Lower leg skin (tissue), 4 donors: ENCODE data around the gene HNRNPA0. TPM values are rescaled to one million over a fixed set of nuclear protein-coding genes. Genes with fewer than 3 reads are reported as not detected.

Experiments
- DNase-seq, 2 donors: peaks; one replicate each; pipeline ENCODE4 v3.0.0-alpha.2; 2019; ENCODE audit warnings: low spot score in 2 of 2
- H3K4me3 ChIP-seq: fragments of 200-600 bp; sonication (generic); 2 replicates; pipeline ENCODE4 v1.5.1; 2017; ENCODE audit warnings: mild to moderate bottlenecking, low read depth; ENCODE audit not compliant: poor library complexity, severe bottlenecking
- POLR2A ChIP-seq, 2 donors: fragments of 450-650 bp; IDR thresholded peaks; one replicate each; pipeline ENCODE4 v1.6.1; 2016 to 2017; ENCODE audit warnings: antibody characterized with exemption in 2 of 2, mild to moderate bottlenecking in 1 of 2, moderate library complexity in 1 of 2
- WGBS, 2 donors: methylation state at CpG; one replicate each; pipeline ENCODE4 v1.1.5; 2018; 5-methylcytosine and 5-hydroxymethylcytosine counted together
- intact Hi-C: fragments of 100-400 bp; cut with DNase I; formaldehyde crosslinking; loops from one replicate; pipeline ENCODE4 v1.15.0; 2023; ENCODE audit warnings: low total_unique reads
- total RNA-seq, 4 donors: library from RNA; depleted of rRNA; stranded (reverse); fragments of >200 nt; gene quantifications; one replicate each; pipeline ENCODE4 v1.1.0, GENCODE V29; 2016
- TF ChIP-seq, protein P1 (sequence below), 3 donors: fragments of 450-650 bp; IDR thresholded peaks; one replicate each; pipeline ENCODE4 v1.5.1; 2016; ENCODE audit warnings: antibody characterized with exemption in 3 of 3, mild to moderate bottlenecking in 3 of 3, moderate library complexity in 2 of 3

Gene HNRNPA0
- total RNA-seq, 4 donors from 2014 or later, result 6.9 to 11.5 (median 9.3) TPM

DNA sequence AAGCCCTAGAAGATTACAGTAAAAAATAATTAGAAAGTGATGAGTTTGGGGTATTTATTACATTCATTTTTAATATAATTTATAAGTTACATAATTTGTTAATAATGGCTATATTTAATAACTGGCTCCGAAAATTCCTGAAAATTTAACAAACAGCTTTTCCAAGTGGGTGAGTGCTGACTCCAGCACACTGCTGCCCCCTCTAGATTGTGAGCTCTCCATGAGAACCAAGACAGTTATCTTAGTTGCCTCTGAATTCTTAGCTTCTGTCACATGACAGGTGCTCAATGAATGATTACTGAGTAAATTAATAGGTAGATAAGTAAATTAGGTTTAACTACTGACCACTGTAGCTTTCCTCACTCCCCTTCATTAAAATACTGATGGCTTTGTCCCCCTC lies 26.1 kb downstream of the HNRNPA0 start:
- 93 to 95% methylated on average over 1 of the region's 1 CpG for WGBS, 2 donors
- TF ChIP-seq, protein P1, sequence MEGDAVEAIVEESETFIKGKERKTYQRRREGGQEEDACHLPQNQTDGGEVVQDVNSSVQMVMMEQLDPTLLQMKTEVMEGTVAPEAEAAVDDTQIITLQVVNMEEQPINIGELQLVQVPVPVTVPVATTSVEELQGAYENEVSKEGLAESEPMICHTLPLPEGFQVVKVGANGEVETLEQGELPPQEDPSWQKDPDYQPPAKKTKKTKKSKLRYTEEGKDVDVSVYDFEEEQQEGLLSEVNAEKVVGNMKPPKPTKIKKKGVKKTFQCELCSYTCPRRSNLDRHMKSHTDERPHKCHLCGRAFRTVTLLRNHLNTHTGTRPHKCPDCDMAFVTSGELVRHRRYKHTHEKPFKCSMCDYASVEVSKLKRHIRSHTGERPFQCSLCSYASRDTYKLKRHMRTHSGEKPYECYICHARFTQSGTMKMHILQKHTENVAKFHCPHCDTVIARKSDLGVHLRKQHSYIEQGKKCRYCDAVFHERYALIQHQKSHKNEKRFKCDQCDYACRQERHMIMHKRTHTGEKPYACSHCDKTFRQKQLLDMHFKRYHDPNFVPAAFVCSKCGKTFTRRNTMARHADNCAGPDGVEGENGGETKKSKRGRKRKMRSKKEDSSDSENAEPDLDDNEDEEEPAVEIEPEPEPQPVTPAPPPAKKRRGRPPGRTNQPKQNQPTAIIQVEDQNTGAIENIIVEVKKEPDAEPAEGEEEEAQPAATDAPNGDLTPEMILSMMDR (IDR thresholded peaks at IDR 0.05), result no peak
- TF ChIP-seq POLR2A (IDR thresholded peaks at IDR 0.05), result no peak

DNA sequence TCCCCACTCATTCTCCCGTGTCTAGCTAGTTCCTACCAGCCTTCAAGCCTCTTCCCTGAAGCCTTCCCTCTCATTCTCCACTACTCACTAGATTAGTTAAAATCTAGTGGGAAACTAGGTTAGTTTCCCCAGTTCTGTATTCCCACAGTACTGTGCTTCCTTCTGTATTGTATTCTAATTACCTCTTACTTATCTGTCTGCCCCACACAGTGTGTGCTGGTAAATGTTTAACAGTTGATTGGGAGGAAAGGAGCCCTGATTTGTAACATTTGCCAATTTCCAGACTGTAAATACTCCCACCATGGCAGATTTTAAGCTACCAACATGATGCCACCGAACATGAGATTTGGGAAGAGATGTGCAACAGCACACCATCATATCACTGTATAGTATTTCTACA lies 26.5 kb downstream of the HNRNPA0 start:
- no peak for DNase-seq
- intact Hi-C loops, result no loop called here
- H3K4me3 ChIP-seq, result no peak overlapping the region
- 90 to 92% methylated on average over 2 of the region's 2 CpGs for WGBS, 2 donors
- TF ChIP-seq, protein P1 (IDR thresholded peaks at IDR 0.05), result no peak
- TF ChIP-seq POLR2A (IDR thresholded peaks at IDR 0.05), result no peak

More for the DNA sequence above, 26.1 kb downstream of the HNRNPA0 start:
- intact Hi-C loops, result no loop called here
- no peak for DNase-seq
- no peak overlapping the region for H3K4me3 ChIP-seq

DNA sequence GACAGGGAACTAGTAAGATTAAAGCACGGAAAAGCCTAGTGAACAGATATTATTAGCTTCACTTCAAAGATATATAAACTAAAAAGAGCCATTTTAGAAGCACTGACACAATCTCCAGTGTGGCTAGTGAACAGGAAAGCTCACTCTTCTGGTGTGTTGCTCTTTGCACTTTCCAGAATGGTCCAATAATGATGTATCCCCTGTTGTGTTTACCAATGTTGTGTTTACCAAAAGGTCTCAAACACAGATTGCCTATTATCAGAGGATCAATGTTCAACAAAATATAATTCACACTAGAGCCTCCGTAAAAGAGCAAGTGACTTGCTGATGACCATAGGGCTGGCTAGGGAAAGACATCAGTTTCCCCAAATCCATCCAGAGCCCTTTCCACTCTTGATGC lies 29.9 kb downstream of the HNRNPA0 start:
- intact Hi-C loops, result no loop called here
- no peak overlapping the region for H3K4me3 ChIP-seq
- TF ChIP-seq, protein P1 (IDR thresholded peaks at IDR 0.05), result no peak
- no peak for TF ChIP-seq POLR2A (IDR thresholded peaks at IDR 0.05)
- no peak for DNase-seq
- 91 to 92% methylated on average over 2 of the region's 2 CpGs for WGBS, 2 donors

DNA sequence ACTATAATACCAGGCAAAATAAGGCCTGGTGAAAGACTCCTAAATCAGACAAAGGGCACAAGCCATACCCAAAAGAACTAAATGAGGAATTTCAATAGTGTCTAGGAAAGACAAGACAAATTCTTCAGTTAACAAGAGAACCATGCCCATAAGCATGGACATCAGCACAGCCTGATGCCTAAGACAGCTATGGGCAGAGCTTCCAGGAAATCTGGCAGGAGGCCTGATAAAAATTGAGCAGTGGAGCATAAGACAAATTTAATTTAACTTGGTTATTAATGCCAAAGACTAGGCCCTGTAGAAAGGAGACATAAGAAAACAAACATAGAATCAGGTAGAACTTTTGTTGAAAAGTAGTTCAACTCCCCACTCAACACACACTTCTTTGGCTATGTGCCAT lies 35.6 kb downstream of the HNRNPA0 start:
- no peak for DNase-seq
- no peak overlapping the region for H3K4me3 ChIP-seq
- TF ChIP-seq, protein P1 (IDR thresholded peaks at IDR 0.05), result no peak
- intact Hi-C loops, result no loop called here

DNA sequence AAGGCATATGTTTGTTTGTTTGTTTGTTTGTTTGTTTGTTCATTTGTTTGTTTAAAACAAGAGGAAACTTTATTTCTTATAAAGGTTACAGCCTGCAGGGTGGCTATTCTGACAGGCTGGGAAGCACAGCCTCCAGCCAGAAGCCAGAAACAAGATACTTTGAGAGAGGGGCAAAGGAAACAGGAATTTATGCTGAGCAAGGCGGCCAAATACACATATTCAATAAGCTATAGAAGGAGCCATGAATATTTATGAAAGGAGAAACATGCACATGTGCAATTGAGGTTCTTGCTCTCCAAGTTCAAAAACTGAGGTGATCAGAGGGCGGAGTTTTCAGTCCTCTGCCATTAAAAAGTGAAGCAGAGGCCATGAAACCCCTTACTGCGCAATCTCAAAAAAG lies 37.8 kb downstream of the HNRNPA0 start:
- WGBS, 2 donors, result 96 to 98% methylated on average over 3 of the region's 3 CpGs
- no peak overlapping the region for H3K4me3 ChIP-seq
- TF ChIP-seq, protein P1 (IDR thresholded peaks at IDR 0.05), result no peak
- no peak for TF ChIP-seq POLR2A (IDR thresholded peaks at IDR 0.05)
- intact Hi-C loops, result no loop called here
- no peak for DNase-seq

DNA sequence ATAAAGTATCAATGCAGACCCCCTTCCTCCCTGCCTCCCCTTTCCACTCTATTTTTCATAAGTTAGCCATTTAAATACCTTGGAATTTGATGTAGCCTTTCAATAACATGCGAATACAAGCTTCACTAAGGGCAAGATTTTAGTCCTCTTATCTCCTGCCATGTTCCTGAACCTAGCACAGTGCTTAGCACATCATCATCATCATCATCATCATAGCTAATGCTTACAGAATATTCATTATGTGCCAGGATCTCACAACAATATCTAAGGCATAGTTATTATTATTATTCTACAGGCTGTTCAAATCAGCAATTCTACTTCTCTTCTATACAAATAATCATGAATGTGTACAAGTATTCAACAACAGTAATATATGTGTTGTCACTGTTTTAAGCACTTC lies 38.7 kb downstream of the HNRNPA0 start:
- intact Hi-C loops, result no loop called here
- 95% methylated on average over 1 of the region's 1 CpG for WGBS, 2 donors
- no peak overlapping the region for H3K4me3 ChIP-seq
- TF ChIP-seq, protein P1 (IDR thresholded peaks at IDR 0.05), result no peak
- no peak for TF ChIP-seq POLR2A (IDR thresholded peaks at IDR 0.05)
- no peak for DNase-seq
